ENCODE results near the gene FAM163B.

GRCh38 chr9:133569891-133570690, 39.1 kb downstream of the FAM163B start:
- TF ChIP-seq CTCF (conservative IDR thresholded peaks at IDR 0.05; ENCODE audit: low read depth in 2 of 2) (no peak), EZH2phosphoT487 (IDR thresholded peaks at IDR 0.05; ENCODE audit: unreplicated experiment) (no peak), POLR2AphosphoS5 (IDR thresholded peaks at IDR 0.05; ENCODE audit: low read depth) (no peak), CREB1 (CRISPR knock-in tag; IDR thresholded peaks at IDR 0.05; ENCODE audit: low read depth) (no peak), ZNF114 (CRISPR knock-in tag; IDR thresholded peaks at IDR 0.05) (no peak), ETS1 (IDR thresholded peaks at IDR 0.05) (no peak), EZH2 (IDR thresholded peaks at IDR 0.05; ENCODE audit: low read depth, unreplicated experiment) (no peak), ZNF462 (CRISPR knock-in tag; IDR thresholded peaks at IDR 0.05) (no peak)
